Right cardiac atrium (tissue), 5 donors: Measurements from ENCODE around the gene ZNF316. TPM values are rescaled to one million over a fixed set of nuclear protein-coding genes. Genes with fewer than 3 reads are reported as not detected.

Experiments used
- ATAC-seq, 2 donors: fragments of 200-7000 bp; cut with Tn5 transposase; one replicate each; pipeline versions ENCODE4 v1.8.0 to v1.9.1; 2020; ENCODE audit warnings: moderate library complexity in 2 of 2, mild to moderate bottlenecking in 1 of 2
- DNase-seq, 3 donors: peaks; one replicate each; pipeline ENCODE4 v3.0.0-alpha.2; 2020
- H3K27ac ChIP-seq: one replicate; pipeline ENCODE4 v1.5.1; 2013; ENCODE audit warnings: mild to moderate bottlenecking, low read length, control low read depth, moderate library complexity
- H3K27me3 ChIP-seq: one replicate; pipeline ENCODE4 v1.6.1; 2013; ENCODE audit not compliant: control insufficient read depth, insufficient read depth
- H3K4me1 ChIP-seq: one replicate; pipeline ENCODE4 v1.6.1; 2013; ENCODE audit warnings: low read length; ENCODE audit not compliant: control insufficient read depth, insufficient read depth
- H3K4me3 ChIP-seq: one replicate; pipeline ENCODE4 v1.5.1; 2013; ENCODE audit warnings: low read length, control low read depth
- H3K9me3 ChIP-seq: one replicate; pipeline ENCODE4 v1.6.1; 2013; ENCODE audit warnings: low read length; ENCODE audit not compliant: control insufficient read depth
- WGBS: extraction: QIAGEN DNeasy Blood & Tissue Kit; methylation state at CpG from one replicate; pipeline ENCODE4 v1.1.7; 2013; 5-methylcytosine and 5-hydroxymethylcytosine counted together
- intact Hi-C, 4 donors: fragments of 100-400 bp; cut with DNase I; formaldehyde crosslinking; loops; one replicate each; pipeline versions ENCODE4 v1.11.0 to v1.14.0; 2022 to 2023
- polyA plus RNA-seq: library from polyadenylated mRNA; stranded (reverse); fragments of 200-250 nt; gene quantifications from one replicate; pipeline ENCODE4 v1.2.3, GENCODE V29; 2013
- total RNA-seq, 4 donors: library from RNA; stranded (reverse); fragmentation: NEBNext Ultra II Directional; extraction: Animal tissue kit (Norgen Biotek cat#: 25700); gene quantifications; one replicate each; pipeline ENCODE4 v1.2.1, GENCODE V29; 2021
- donor health status: healthy with polysubstance abuse.
- donor health status: DM: no; HTN: yes; CAD: no.
- donor health status: DM: no; HTN: no; CAD: no.
- donor health status: DM: no; HTN: yes; CAD: no; lungs with severe emphysema.
- donor health status: DM: yes; HTN: yes; CAD: no.

Gene ZNF316
- total and polyA plus RNA-seq, 5 donors = 11.7 to 20.7 (median 16.9) TPM

- Histone ChIP-seq H3K27me3 (no peaks in the 10 kb centered on the region), H3K4me1 (no peaks in the 10 kb centered on the region), H3K9me3 (no peaks in the 10 kb centered on the region), H3K27ac (no peak overlapping the region), H3K4me3 (no peak overlapping the region)
- intact Hi-C loops = no loop called here
- DNase-seq (peak in 1 of 3 donors; percentile 44), ATAC-seq (peak in 1 of 2 donors; percentile 11)
- 90% methylated on average over 27 of the region's 27 CpGs for WGBS
These were observed 29.0 kb upstream of the ZNF316 start for GRCh38 chr7:6608081-6608480.

GRCh38 chr7:6608794-6609193, 28.3 kb upstream of the ZNF316 start:
- no peaks in the 10 kb centered on the region for H3K9me3 ChIP-seq
- no peak overlapping the region for H3K27ac ChIP-seq
- H3K27me3 ChIP-seq = no peaks in the 10 kb centered on the region
- intact Hi-C loops = no loop called here
- DNase-seq = no peak
- H3K4me3 ChIP-seq = no peak overlapping the region
- 93% methylated on average over 12 of the region's 12 CpGs for WGBS
- H3K4me1 ChIP-seq = no peaks in the 10 kb centered on the region
- no peak for ATAC-seq

GRCh38 chr7:6612819-6613218, 24.3 kb upstream of the ZNF316 start:
- no peak for ATAC-seq
- H3K9me3 ChIP-seq = no peaks in the 10 kb centered on the region
- no peak overlapping the region for H3K27ac ChIP-seq
- no peaks in the 10 kb centered on the region for H3K27me3 ChIP-seq
- peaks cover 3% of the 10 kb centered on the region for H3K4me1 ChIP-seq
- no peak for DNase-seq
- WGBS = 65% methylated on average over 6 of the region's 7 CpGs
- H3K4me3 ChIP-seq = no peak overlapping the region
- intact Hi-C loops = no loop called here

GRCh38 chr7:6613706-6614105, 23.4 kb upstream of the ZNF316 start:
- H3K4me3 ChIP-seq = no peak overlapping the region
- H3K4me1 ChIP-seq = peaks cover 3% of the 10 kb centered on the region
- no peaks in the 10 kb centered on the region for H3K9me3 ChIP-seq
- no peak overlapping the region for H3K27ac ChIP-seq
- DNase-seq = no peak
- WGBS = 16% methylated on average over 2 of the region's 2 CpGs
- ATAC-seq = no peak
- no peaks in the 10 kb centered on the region for H3K27me3 ChIP-seq
- intact Hi-C loops = no loop called here

- no peaks in the 10 kb centered on the region for H3K27me3 ChIP-seq
- no peak within 1 kb of the TSS for H3K27ac ChIP-seq
- DNase-seq = peak in 1 of 3 donors; percentile 71
- no peaks in the 10 kb centered on the region for H3K9me3 ChIP-seq
- peak; percentile 52 to 68 for ATAC-seq
- intact Hi-C loops = no loop called here
- peaks cover 3% of the 10 kb centered on the region for H3K4me1 ChIP-seq
- peak within 1 kb of the TSS; percentile 88 for H3K4me3 ChIP-seq
- WGBS = 4% methylated on average over 80 of the region's 91 CpGs
These were observed 22.0 kb upstream of the ZNF316 start, which contains the start of gene ZNF853 for GRCh38 chr7:6614953-6615722. ZNF853 (plus strand) TSS chr7:6615610; CDS start chr7:6616175, 565 bp downstream.

GRCh38 chr7:6615723-6616555, 21.2 kb upstream of the ZNF316 start:
- intact Hi-C loops = no loop called here
- peaks cover 3% of the 10 kb centered on the region for H3K4me1 ChIP-seq
- ATAC-seq = peak; percentile 30 to 42
- no peaks in the 10 kb centered on the region for H3K27me3 ChIP-seq
- WGBS = 9% methylated on average over 63 of the region's 63 CpGs
- H3K27ac ChIP-seq = no peak overlapping the region
- H3K9me3 ChIP-seq = no peaks in the 10 kb centered on the region
- H3K4me3 ChIP-seq = peak overlapping the region; percentile 88
- DNase-seq = peak in 1 of 3 donors; percentile 62

- whole genome bisulfite sequencing = 88% methylated on average over 20 of the region's 20 CpGs
- ATAC-seq = no peak
- no peak overlapping the region for H3K4me3 ChIP-seq
- H3K27me3 ChIP-seq = no peaks in the 10 kb centered on the region
- DNase-seq = no peak
- intact Hi-C loops = no loop called here
- H3K9me3 ChIP-seq = no peaks in the 10 kb centered on the region
- peaks cover 3% of the 10 kb centered on the region for H3K4me1 ChIP-seq
- no peak overlapping the region for H3K27ac ChIP-seq
These were observed 20.1 kb upstream of the ZNF316 start for GRCh38 chr7:6616854-6617643.

- intact Hi-C loops = no loop called here
- DNase-seq = no peak
- ATAC-seq = no peak
These were observed 18.5 kb upstream of the ZNF316 start for GRCh38 chr7:6618621-6619020.

GRCh38 chr7:6619961-6620360, 17.2 kb upstream of the ZNF316 start:
- no peaks in the 10 kb centered on the region for H3K27me3 ChIP-seq
- no peak for DNase-seq
- peaks cover 3% of the 10 kb centered on the region for H3K4me1 ChIP-seq
- 89% methylated on average over 3 of the region's 3 CpGs for WGBS
- intact Hi-C loops = no loop called here
- H3K9me3 ChIP-seq = no peaks in the 10 kb centered on the region
- no peak overlapping the region for H3K27ac ChIP-seq
- H3K4me3 ChIP-seq = no peak overlapping the region
- ATAC-seq = no peak

More at GRCh38 chr7:6618621-6619020, 18.5 kb upstream of the ZNF316 start:
- Histone ChIP-seq H3K27ac (no peak overlapping the region), H3K27me3 (no peaks in the 10 kb centered on the region), H3K9me3 (no peaks in the 10 kb centered on the region), H3K4me1 (peaks cover 3% of the 10 kb centered on the region), H3K4me3 (no peak overlapping the region)
- WGBS = 71% methylated on average over 4 of the region's 4 CpGs

- Histone ChIP-seq H3K4me1 (no peaks in the 10 kb centered on the region), H3K27ac (no peak overlapping the region), H3K27me3 (no peaks in the 10 kb centered on the region), H3K4me3 (no peak overlapping the region), H3K9me3 (no peaks in the 10 kb centered on the region)
- WGBS = 89% methylated on average over 20 of the region's 20 CpGs
- intact Hi-C loops = no loop called here
- no peak for DNase-seq
- ATAC-seq = no peak
These were observed 15.7 kb upstream of the ZNF316 start for GRCh38 chr7:6621195-6622133.
